ENCODE data around the gene MADCAM1.

MADCAM1 gene

DNA sequence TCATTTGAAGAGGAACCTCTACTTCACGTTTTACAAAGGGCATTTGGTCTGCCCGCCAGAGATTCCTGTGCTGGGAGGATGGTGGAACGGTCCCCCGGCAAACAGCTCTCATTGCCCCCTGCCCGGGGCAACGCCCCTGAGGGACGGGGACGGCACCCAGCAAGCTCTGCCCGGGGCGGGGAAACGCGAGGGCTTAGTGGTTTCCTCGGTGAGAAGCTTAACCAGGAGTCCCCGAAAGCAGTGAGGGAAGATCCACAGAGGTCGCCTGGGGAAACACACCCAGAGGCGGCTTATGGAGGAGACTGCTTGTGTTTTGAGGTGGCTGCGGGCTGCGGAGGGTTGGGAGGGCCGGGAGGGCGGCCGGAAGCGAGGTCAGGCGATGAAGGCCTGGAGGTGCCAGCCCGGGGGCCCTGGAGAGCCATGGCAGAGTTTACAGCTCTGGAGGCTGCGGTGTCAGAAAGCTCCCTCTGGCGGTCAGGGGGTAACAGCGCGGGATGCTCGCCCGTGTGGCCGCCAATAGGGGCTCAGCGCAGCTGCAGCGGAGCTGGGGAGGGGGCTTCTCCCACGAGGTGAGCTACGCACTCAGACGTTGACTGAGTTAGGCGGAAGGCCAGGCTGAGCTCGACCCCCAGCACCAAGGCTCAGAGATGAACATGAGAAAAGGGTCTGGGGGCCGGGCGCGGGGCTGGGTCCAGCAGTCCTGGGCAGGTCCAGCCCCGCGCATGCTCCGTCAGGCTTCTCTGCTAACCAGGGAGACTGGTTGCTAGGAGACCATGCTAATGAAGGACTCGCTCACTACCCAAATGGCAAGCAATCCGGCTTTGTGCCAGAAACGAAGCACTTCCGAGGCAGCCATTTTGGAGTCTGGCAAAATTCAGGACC lies 10.4 kb downstream of the MADCAM1 start:
- Histone ChIP-seq H3K9me3 (ENCODE audit: control insufficient read depth, low read depth, low read length) (no peaks in the 10 kb centered on the region), H3K27me3 (ENCODE audit: control insufficient read depth, insufficient read depth, low read length) (peaks cover 9% of the 10 kb centered on the region), H3K27ac (ENCODE audit: low read length) (peak overlapping the region; percentile 85), H3K4me3 (ENCODE audit: low read length) (peak overlapping the region; percentile 77), H3K36me3 (ENCODE audit: control insufficient read depth, low read depth, low read length) (no peaks in the 10 kb centered on the region), H3K9ac (ENCODE audit: low read length) (peak overlapping the region; percentile 71), H3K4me1 (ENCODE audit: control insufficient read depth, low read depth, low read length) (peaks cover 9% of the 10 kb centered on the region)

- H3K27ac ChIP-seq (ENCODE audit: low read length), result peak within 1 kb of the TSS; percentile 85
- no peaks in the 10 kb centered on the region for H3K9me3 ChIP-seq (ENCODE audit: control insufficient read depth, low read depth, low read length)
- peaks cover 18% of the 10 kb centered on the region for H3K27me3 ChIP-seq (ENCODE audit: control insufficient read depth, insufficient read depth, low read length)
- peak within 1 kb of the TSS; percentile 71 for H3K9ac ChIP-seq (ENCODE audit: low read length)
- peak within 1 kb of the TSS; percentile 77 for H3K4me3 ChIP-seq (ENCODE audit: low read length)
- H3K4me1 ChIP-seq (ENCODE audit: control insufficient read depth, low read depth, low read length), result peaks cover 10% of the 10 kb centered on the region
- no peaks in the 10 kb centered on the region for H3K36me3 ChIP-seq (ENCODE audit: control insufficient read depth, low read depth, low read length)
Measured at GRCh38 chr19:507286-508203, 11.3 kb downstream of the MADCAM1 start, which contains the start of gene TPGS1. Gene TPGS1, plus strand, starts transcription at chr19:507497. Its CDS starts 10 bp downstream, at chr19:507507.

- Histone ChIP-seq H3K9me3 (ENCODE audit: control insufficient read depth, low read depth, low read length) (no peaks in the 10 kb centered on the region), H3K4me1 (ENCODE audit: control insufficient read depth, low read depth, low read length) (peaks cover 10% of the 10 kb centered on the region), H3K36me3 (ENCODE audit: control insufficient read depth, low read depth, low read length) (no peaks in the 10 kb centered on the region), H3K27me3 (ENCODE audit: control insufficient read depth, insufficient read depth, low read length) (peaks cover 27% of the 10 kb centered on the region), H3K4me3 (ENCODE audit: low read length) (peak overlapping the region; percentile 77), H3K27ac (ENCODE audit: low read length) (no peak overlapping the region), H3K9ac (ENCODE audit: low read length) (peak overlapping the region; percentile 71)
Measured at GRCh38 chr19:508204-509150, 12.2 kb downstream of the MADCAM1 start.

DNA sequence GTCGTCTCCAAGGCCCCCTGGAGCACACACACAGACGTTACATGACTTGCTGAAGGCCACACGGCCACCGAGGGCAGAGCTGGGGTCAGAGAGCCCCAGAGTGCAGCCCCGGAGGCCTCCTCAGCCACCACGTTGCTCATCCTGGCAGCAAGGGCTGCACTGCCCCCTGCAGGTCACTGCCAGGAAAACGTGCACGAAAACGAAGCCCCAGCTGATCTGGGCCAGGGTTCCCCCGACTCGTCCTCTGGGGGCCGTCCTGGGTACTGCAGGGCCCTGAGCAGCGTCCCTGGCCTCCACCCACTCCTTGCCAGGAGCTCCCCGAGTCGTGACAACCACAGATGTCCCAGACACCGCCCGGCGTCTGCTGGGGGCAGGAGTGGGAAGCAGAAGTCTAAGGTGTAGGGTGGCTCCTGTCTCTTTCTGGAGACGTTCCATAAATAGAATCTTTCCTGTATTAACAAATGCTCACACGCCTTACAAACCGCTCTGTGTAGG lies 14.4 kb downstream of the MADCAM1 start:
- H3K27me3 ChIP-seq (ENCODE audit: control insufficient read depth, insufficient read depth, low read length), result peaks cover 38% of the 10 kb centered on the region
- H3K4me1 ChIP-seq (ENCODE audit: control insufficient read depth, low read depth, low read length), result peaks cover 10% of the 10 kb centered on the region
- H3K36me3 ChIP-seq (ENCODE audit: control insufficient read depth, low read depth, low read length), result no peaks in the 10 kb centered on the region
- peak overlapping the region; percentile 32 for H3K9ac ChIP-seq (ENCODE audit: low read length)
- H3K4me3 ChIP-seq (ENCODE audit: low read length), result peak overlapping the region; percentile 43
- no peak overlapping the region for H3K27ac ChIP-seq (ENCODE audit: low read length)
- H3K9me3 ChIP-seq (ENCODE audit: control insufficient read depth, low read depth, low read length), result no peaks in the 10 kb centered on the region

GRCh38 chr19:511101-511851 lies 15.0 kb downstream of the MADCAM1 start:
- no peaks in the 10 kb centered on the region for H3K36me3 ChIP-seq (ENCODE audit: control insufficient read depth, low read depth, low read length)
- peaks cover 10% of the 10 kb centered on the region for H3K4me1 ChIP-seq (ENCODE audit: control insufficient read depth, low read depth, low read length)
- no peak overlapping the region for H3K27ac ChIP-seq (ENCODE audit: low read length)
- peak overlapping the region; percentile 43 for H3K4me3 ChIP-seq (ENCODE audit: low read length)
- peak overlapping the region; percentile 32 for H3K9ac ChIP-seq (ENCODE audit: low read length)
- no peaks in the 10 kb centered on the region for H3K9me3 ChIP-seq (ENCODE audit: control insufficient read depth, low read depth, low read length)
- H3K27me3 ChIP-seq (ENCODE audit: control insufficient read depth, insufficient read depth, low read length), result peaks cover 38% of the 10 kb centered on the region

DNA sequence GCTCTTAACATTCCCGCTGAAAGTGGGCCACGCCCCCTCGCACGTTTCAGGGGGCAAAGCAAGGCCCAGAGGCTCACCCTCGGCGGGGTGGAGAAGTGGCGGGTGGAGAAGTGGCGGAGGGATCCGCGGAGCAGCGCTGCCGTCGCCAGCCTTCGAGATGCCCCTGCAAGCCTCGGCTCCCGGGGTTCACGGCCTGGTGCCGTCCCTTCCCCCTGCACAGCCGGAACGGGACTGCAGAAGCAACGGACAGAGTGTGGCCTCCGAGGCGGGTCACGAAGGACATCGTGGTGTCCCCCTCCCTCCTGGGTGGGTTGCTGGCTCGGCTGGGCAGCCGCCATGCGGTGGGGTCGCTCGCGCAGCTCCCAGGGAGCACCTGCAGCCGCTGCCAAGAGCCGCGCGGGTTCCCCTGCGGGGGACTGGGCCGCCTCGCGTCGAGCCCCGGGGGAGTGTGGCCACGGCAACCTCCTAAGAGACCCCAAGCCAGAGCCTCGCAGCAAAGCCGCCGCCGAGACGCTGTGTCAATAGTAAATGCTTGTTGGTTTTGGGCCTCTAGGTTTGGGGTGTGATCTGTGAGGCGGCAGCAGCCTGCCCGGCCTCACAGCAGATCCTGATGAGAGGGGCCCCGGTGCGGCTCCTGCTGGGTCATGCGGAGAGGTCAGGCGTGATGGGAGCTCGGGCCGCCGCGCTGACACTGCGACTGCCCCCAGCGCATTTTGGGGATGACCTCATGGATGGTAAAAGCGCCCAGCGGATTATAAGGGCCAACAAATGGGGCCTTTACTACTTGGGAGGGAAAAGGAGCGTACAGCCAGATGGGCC lies 16.5 kb downstream of the MADCAM1 start:
- H3K4me3 ChIP-seq (ENCODE audit: low read length), result no peak overlapping the region

GRCh38 chr19:513368-514165 lies 17.3 kb downstream of the MADCAM1 start:
- Histone ChIP-seq H3K4me1 (ENCODE audit: control insufficient read depth, low read depth, low read length) (peaks cover 10% of the 10 kb centered on the region), H3K27ac (ENCODE audit: low read length) (no peak overlapping the region), H3K9ac (ENCODE audit: low read length) (no peak overlapping the region), H3K36me3 (ENCODE audit: control insufficient read depth, low read depth, low read length) (no peaks in the 10 kb centered on the region), H3K9me3 (ENCODE audit: control insufficient read depth, low read depth, low read length) (no peaks in the 10 kb centered on the region), H3K27me3 (ENCODE audit: control insufficient read depth, insufficient read depth, low read length) (peaks cover 38% of the 10 kb centered on the region), H3K4me3 (ENCODE audit: low read length) (no peak overlapping the region)

More for the DNA sequence above, 16.5 kb downstream of the MADCAM1 start:
- Histone ChIP-seq H3K9me3 (ENCODE audit: control insufficient read depth, low read depth, low read length) (no peaks in the 10 kb centered on the region), H3K27ac (ENCODE audit: low read length) (no peak overlapping the region), H3K36me3 (ENCODE audit: control insufficient read depth, low read depth, low read length) (no peaks in the 10 kb centered on the region), H3K4me1 (ENCODE audit: control insufficient read depth, low read depth, low read length) (peaks cover 10% of the 10 kb centered on the region), H3K9ac (ENCODE audit: low read length) (no peak overlapping the region), H3K27me3 (ENCODE audit: control insufficient read depth, insufficient read depth, low read length) (peaks cover 38% of the 10 kb centered on the region)

DNA sequence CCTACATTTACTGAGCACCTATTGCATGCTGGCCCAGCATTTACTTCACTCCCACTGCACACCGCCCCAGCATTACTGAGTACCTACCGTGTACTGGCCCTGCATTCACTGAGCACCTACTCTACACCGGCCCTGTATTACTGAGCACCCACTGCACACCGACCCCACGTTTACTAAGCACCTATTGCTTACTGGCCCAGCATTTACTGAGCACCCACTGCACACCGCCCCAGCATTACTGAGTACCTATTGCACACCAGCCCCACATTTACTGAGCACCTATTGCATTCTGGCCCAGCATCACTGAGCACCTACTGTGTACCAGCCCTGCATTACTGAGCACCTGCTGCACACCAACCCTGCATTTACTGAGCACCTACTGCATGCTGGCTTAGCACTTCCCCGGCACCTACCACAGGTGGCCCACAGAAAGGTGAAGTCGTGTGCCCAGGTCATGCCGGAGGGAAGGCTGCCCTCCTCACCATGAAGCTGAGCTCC lies 17.9 kb downstream of the MADCAM1 start:
- Histone ChIP-seq H3K9me3 (ENCODE audit: control insufficient read depth, low read depth, low read length) (no peaks in the 10 kb centered on the region), H3K27ac (ENCODE audit: low read length) (no peak overlapping the region), H3K4me3 (ENCODE audit: low read length) (no peak overlapping the region), H3K4me1 (ENCODE audit: control insufficient read depth, low read depth, low read length) (peaks cover 10% of the 10 kb centered on the region), H3K36me3 (ENCODE audit: control insufficient read depth, low read depth, low read length) (no peaks in the 10 kb centered on the region), H3K27me3 (ENCODE audit: control insufficient read depth, insufficient read depth, low read length) (peaks cover 38% of the 10 kb centered on the region), H3K9ac (ENCODE audit: low read length) (no peak overlapping the region)

Measured in iPS-18a (cell line).